K562 (cell line): ENCODE results near the gene WARS2. TPM values are rescaled to one million over a fixed set of nuclear protein-coding genes. Genes with fewer than 3 reads are reported as not detected.

Experiments
- ATAC-seq: fragments of 200-7000 bp; cut with Tn5 transposase; 3 replicates; pipeline ENCODE4 v1.9.1; 2020; ENCODE audit warnings: moderate library complexity
- BruUV-seq: library from RNA; stranded (reverse); fragments of 400-500 nt; replicated peaks from 2 replicates; lab custom pipeline; 2021; lab: Mats Ljungman, UMichigan
- CTCF ChIA-PET: fragments of 300-600 bp; formaldehyde crosslinking; extraction: SDS; loops from one replicate; lab custom pipeline; 2021; ENCODE audit warnings: low intra/inter-chr PET ratio; lab: Yijun Ruan, JAX
- POLR2A ChIA-PET: fragments of 300-600, 350-650 bp; sonication (Branson Sonifier 250); formaldehyde crosslinking; extraction: SDS; loops from one replicate; lab custom pipeline; 2021; ENCODE audit warnings: antibody characterized with exemption, inconsistent platforms; lab: Yijun Ruan, JAX
- DNase-seq, 4 experiments: peaks; one replicate each; pipeline versions ENCODE4 v3.0.0 to v3.0.0-alpha.2; 2011 to 2018; ENCODE audit warnings: low spot score in 3 of 4, mixed read lengths in 3 of 4; ENCODE audit errors: extremely low read depth in 1 of 4
- FAIRE-seq: peaks from 2 replicates; lab custom pipeline; 2011; peaks lifted over from hg19 to GRCh38; lab: Jason Lieb, UNC
- H2AFZ ChIP-seq: 2 replicates; pipeline ENCODE4 v1.6.0; 2011; ENCODE audit warnings: low read depth, low read length, control low read depth, inconsistent platforms
- H3K27ac ChIP-seq: fragments of 200-600 bp; 3 replicates; pipeline ENCODE4 v1.8.0; 2011; ENCODE audit warnings: low read depth, mild to moderate bottlenecking, control low read depth, inconsistent platforms, low read length, moderate library complexity, mixed read lengths; ENCODE audit errors: extremely low read depth
- H3K27me3 ChIP-seq, 2 experiments: fragments of 300-600 bp in 1 of 2; 2 replicates in 1 of 2; 3 replicates in 1 of 2; pipeline versions ENCODE4 v1.6.0 to v1.8.0; 2011; ENCODE audit warnings: inconsistent platforms in 2 of 2, low read length in 2 of 2, mild to moderate bottlenecking in 1 of 2, mixed read lengths in 1 of 2, moderate library complexity in 1 of 2; ENCODE audit not compliant: control insufficient read depth in 2 of 2, insufficient read depth in 2 of 2
- H3K36me3 ChIP-seq: fragments of 300-600 bp; 3 replicates; pipeline ENCODE4 v1.8.0; 2011; ENCODE audit warnings: mild to moderate bottlenecking, low read length, inconsistent platforms; ENCODE audit not compliant: control insufficient read depth, insufficient read depth
- H3K4me1 ChIP-seq, 2 experiments: fragments of 200-600 bp in 1 of 2; replicated peaks in 1 of 2; 2 replicates in 1 of 2; 3 replicates in 1 of 2; pipeline versions ENCODE4 v1.5.1 to v1.8.0; 2011; ENCODE audit warnings: inconsistent platforms in 2 of 2, low read length in 2 of 2, mild to moderate bottlenecking in 1 of 2, mixed read lengths in 1 of 2, moderate library complexity in 1 of 2; ENCODE audit not compliant: control insufficient read depth in 2 of 2, insufficient read depth in 2 of 2
- H3K4me2 ChIP-seq: 2 replicates; pipeline ENCODE4 v1.6.1; 2011; ENCODE audit warnings: low read length, control low read depth, inconsistent platforms, mixed read lengths; ENCODE audit not compliant: insufficient read depth
- H3K4me3 ChIP-seq: fragments of 200-600 bp; sonication (generic), shearing (Covaris generic); 2 replicates; pipeline ENCODE4 v1.5.1; 2016; ENCODE audit warnings: control low read depth, inconsistent platforms
- H3K79me2 ChIP-seq: fragments of 200-600 bp; 3 replicates; pipeline ENCODE4 v1.8.0; 2011; ENCODE audit warnings: low read length, inconsistent platforms; ENCODE audit not compliant: control insufficient read depth, insufficient read depth
- H3K9ac ChIP-seq, 2 experiments: 2 replicates each; pipeline versions ENCODE4 v1.6.0 to v1.6.1; 2011; ENCODE audit warnings: low read depth in 2 of 2, low read length in 2 of 2, control low read depth in 1 of 2, inconsistent platforms in 1 of 2, mild to moderate bottlenecking in 1 of 2, mixed read lengths in 1 of 2; ENCODE audit not compliant: insufficient read depth in 1 of 2
- H3K9me1 ChIP-seq: one replicate; pipeline ENCODE4 v1.6.0; 2011; ENCODE audit warnings: inconsistent platforms, mild to moderate bottlenecking, low read length, moderate library complexity; ENCODE audit not compliant: control insufficient read depth, insufficient read depth
- H3K9me3 ChIP-seq: replicated peaks from 2 replicates; pipeline ENCODE4 v1.5.1; 2011; ENCODE audit warnings: low read depth, low read length, inconsistent platforms; ENCODE audit not compliant: control insufficient read depth, insufficient read depth
- H4K20me1 ChIP-seq: replicated peaks from 2 replicates; pipeline ENCODE4 v1.6.1; 2011; ENCODE audit warnings: low read length, inconsistent platforms, mixed read lengths; ENCODE audit not compliant: control insufficient read depth, insufficient read depth
- CXXC5 ChIP-seq: fragments of 250-450 bp; sonication (Bioruptor Pico); IDR thresholded peaks from 2 replicates; pipeline ENCODE4 v1.8.0; 2022; ENCODE audit warnings: inconsistent platforms, mild to moderate bottlenecking, moderate library complexity
- U2AF1 ChIP-seq: fragments of 200-400 bp; formaldehyde crosslinking; optimal IDR thresholded peaks from 2 replicates; pipeline ENCODE3; 2017; ENCODE audit warnings: mild to moderate bottlenecking, low read depth, low read length, moderate library complexity
- VEZF1 ChIP-seq: fragments of 200-800 bp; sonication (Bioruptor generic); IDR thresholded peaks from 2 replicates; pipeline ENCODE4 v1.6.1; 2017; ENCODE audit warnings: missing genetic modification characterization, missing compliant biosample characterization
- WGBS: fragments of 100-300 bp; shearing (Covaris generic); methylation state at CpG from one replicate; pipeline ENCODE4 v1.1.6; 2016; ENCODE audit warnings: low coverage, mixed read lengths; ENCODE audit not compliant: insufficient coverage; ENCODE audit errors: missing lambda C conversion rate; 5-methylcytosine and 5-hydroxymethylcytosine counted together
- in situ Hi-C: fragments of 300-500 bp; cut with MboI; formaldehyde crosslinking; loops from 4 replicates; pipeline ENCODE4 v1.15.0; 2018; ENCODE audit warnings: inconsistent platforms, mixed read lengths
- intact Hi-C: fragments of 100-400 bp; cut with micrococcal nuclease; formaldehyde crosslinking; loops from 2 replicates; pipeline ENCODE4 v1.14.2; 2022
- polyA plus RNA-seq, 8 experiments: library from polyadenylated mRNA; depleted of rRNA in 4 of 8; stranded (reverse) in 5 of 8; unstranded in 3 of 8; fragments of >200 nt; fragmentation: Nextera tagmentation in 2 of 8; fragmentation: Illumina TruSeq in 1 of 8; extraction: Ambion mirVana in 2 of 8; extraction: Trizol in 1 of 8; gene quantifications; 2 replicates each; pipeline versions ENCODE4 v1.2.1 to v1.2.3, GENCODE V29; 2011 to 2014; ENCODE audit warnings: inconsistent platforms in 1 of 8, missing spikeins in 1 of 8
- total RNA-seq, 7 experiments: library from RNA; depleted of rRNA in 6 of 7; stranded (reverse); fragments of >200 nt in 6 of 7; fragmentation: Illumina TruSeq in 2 of 7; extraction: Trizol in 2 of 7; gene quantifications; 2 replicates each; pipeline versions ENCODE4 v1.2.1 to v1.2.3, GENCODE V29; 2011 to 2021; ENCODE audit warnings: low replicate concordance in 1 of 7
- TF ChIP-seq, protein P1 (sequence below): fragments of 250-450 bp; sonication (Bioruptor Pico); IDR thresholded peaks from 2 replicates; pipeline ENCODE4 v1.8.0; 2021; ENCODE audit warnings: moderate library complexity, mild to moderate bottlenecking, inconsistent platforms

WARS2 gene
- total and polyA plus RNA-seq, 9 of the 15 experiments (the other 6 are each of a cell fraction or from before 2014, with no cell fraction given), result 5.7 to 18.0 (median 16.9) TPM

GRCh38 chr1:118985640-118986554 is 154.6 kb downstream of the WARS2 start:
- TF ChIP-seq, protein P1, sequence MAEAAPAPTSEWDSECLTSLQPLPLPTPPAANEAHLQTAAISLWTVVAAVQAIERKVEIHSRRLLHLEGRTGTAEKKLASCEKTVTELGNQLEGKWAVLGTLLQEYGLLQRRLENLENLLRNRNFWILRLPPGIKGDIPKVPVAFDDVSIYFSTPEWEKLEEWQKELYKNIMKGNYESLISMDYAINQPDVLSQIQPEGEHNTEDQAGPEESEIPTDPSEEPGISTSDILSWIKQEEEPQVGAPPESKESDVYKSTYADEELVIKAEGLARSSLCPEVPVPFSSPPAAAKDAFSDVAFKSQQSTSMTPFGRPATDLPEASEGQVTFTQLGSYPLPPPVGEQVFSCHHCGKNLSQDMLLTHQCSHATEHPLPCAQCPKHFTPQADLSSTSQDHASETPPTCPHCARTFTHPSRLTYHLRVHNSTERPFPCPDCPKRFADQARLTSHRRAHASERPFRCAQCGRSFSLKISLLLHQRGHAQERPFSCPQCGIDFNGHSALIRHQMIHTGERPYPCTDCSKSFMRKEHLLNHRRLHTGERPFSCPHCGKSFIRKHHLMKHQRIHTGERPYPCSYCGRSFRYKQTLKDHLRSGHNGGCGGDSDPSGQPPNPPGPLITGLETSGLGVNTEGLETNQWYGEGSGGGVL, result no peak
- TF ChIP-seq CXXC5, result peak; percentile 10; the same call in 1 of the 2 replicates
- 0 out of 2 replicates have a peak, but pooled peaks have one; percentile 9 for TF ChIP-seq VEZF1 (CRISPR knock-in tag)
- no peak for TF ChIP-seq U2AF1
- Histone ChIP-seq H2AFZ (no peak overlapping the region), H3K4me3 (peak overlapping the region; percentile 29), H3K9ac (peak overlapping the region in 1 of 2 experiments; percentile 37; a peak in 1 of 4 replicates), H3K9me3 (no peaks in the 10 kb centered on the region), H3K4me2 (peak overlapping the region; percentile 49; the same call in 1 of the 2 replicates), H4K20me1 (no peaks in the 10 kb centered on the region), H3K27me3 (peaks cover 46 to 82% of the 10 kb centered on the region in 2 experiments), H3K4me1 (peaks cover 0 to 23% of the 10 kb centered on the region in 2 experiments; a peak in 3 of 5 replicates), H3K27ac (peak overlapping the region; percentile 43; the same call in 2 of the 3 replicates), H3K9me1 (no peaks in the 10 kb centered on the region), H3K79me2 (peaks cover 5% of the 10 kb centered on the region; the same call in 1 of the 3 replicates), H3K36me3 (no peaks in the 10 kb centered on the region)
- no TSS peak for BruUV-seq
- intact Hi-C loops, result loop anchor here (2.0 kb wide), 1 partner anchor 15 kb away; no protein-coding TSS in a partner anchor
- CTCF ChIA-PET, result no interaction called here
- no peak for ATAC-seq
- FAIRE-seq, result no peak
- WGBS, result 23% methylated on average over 34 of the region's 34 CpGs
- no peak for DNase-seq
- POLR2A ChIA-PET, result interaction anchor here (0.5 to 0.8 kb wide), 2 partner anchors 14 to 683 kb away, joined by 3 read pairs; no protein-coding TSS in a partner anchor
- in situ Hi-C loops, result no loop called here
